ENCODE measurements around the gene PTCD3.

DNA sequence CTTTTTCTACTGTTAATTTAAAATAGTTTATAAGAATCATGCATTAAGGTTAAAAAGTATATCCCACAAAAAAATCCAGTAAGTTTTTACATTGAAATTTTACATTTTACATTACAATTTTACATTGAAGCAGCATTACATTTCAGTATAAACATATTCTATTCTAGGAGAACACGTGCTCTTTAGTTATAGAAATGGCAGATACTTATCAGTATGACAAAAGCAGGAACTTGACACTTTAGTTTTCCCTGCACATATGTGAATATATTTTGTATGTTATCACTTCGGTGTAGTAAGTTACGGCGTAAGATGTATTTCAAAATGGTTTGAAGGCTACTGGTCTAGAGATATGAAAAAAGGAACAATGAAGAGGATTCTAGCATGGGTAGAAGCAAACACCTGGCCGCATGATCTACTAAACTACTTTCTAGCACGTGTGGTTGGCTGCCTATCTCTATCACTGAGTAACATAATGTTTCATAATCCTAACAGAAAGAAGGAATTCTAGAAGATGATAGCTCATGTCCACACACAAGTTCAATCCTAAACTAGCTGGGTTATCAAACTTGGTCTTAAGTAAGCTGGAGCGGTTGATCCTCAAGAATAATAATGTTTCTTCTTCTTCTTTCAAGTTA lies 83.9 kb downstream of the PTCD3 start:
- TF ChIP-seq, protein P1, sequence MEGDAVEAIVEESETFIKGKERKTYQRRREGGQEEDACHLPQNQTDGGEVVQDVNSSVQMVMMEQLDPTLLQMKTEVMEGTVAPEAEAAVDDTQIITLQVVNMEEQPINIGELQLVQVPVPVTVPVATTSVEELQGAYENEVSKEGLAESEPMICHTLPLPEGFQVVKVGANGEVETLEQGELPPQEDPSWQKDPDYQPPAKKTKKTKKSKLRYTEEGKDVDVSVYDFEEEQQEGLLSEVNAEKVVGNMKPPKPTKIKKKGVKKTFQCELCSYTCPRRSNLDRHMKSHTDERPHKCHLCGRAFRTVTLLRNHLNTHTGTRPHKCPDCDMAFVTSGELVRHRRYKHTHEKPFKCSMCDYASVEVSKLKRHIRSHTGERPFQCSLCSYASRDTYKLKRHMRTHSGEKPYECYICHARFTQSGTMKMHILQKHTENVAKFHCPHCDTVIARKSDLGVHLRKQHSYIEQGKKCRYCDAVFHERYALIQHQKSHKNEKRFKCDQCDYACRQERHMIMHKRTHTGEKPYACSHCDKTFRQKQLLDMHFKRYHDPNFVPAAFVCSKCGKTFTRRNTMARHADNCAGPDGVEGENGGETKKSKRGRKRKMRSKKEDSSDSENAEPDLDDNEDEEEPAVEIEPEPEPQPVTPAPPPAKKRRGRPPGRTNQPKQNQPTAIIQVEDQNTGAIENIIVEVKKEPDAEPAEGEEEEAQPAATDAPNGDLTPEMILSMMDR (IDR thresholded peaks at IDR 0.05; ENCODE audit: poor library complexity, severe bottlenecking): no peak
- no peak for TF ChIP-seq EP300 (conservative IDR thresholded peaks at IDR 0.05; ENCODE audit: poor library complexity, severe bottlenecking)
- TF ChIP-seq, protein P2, sequence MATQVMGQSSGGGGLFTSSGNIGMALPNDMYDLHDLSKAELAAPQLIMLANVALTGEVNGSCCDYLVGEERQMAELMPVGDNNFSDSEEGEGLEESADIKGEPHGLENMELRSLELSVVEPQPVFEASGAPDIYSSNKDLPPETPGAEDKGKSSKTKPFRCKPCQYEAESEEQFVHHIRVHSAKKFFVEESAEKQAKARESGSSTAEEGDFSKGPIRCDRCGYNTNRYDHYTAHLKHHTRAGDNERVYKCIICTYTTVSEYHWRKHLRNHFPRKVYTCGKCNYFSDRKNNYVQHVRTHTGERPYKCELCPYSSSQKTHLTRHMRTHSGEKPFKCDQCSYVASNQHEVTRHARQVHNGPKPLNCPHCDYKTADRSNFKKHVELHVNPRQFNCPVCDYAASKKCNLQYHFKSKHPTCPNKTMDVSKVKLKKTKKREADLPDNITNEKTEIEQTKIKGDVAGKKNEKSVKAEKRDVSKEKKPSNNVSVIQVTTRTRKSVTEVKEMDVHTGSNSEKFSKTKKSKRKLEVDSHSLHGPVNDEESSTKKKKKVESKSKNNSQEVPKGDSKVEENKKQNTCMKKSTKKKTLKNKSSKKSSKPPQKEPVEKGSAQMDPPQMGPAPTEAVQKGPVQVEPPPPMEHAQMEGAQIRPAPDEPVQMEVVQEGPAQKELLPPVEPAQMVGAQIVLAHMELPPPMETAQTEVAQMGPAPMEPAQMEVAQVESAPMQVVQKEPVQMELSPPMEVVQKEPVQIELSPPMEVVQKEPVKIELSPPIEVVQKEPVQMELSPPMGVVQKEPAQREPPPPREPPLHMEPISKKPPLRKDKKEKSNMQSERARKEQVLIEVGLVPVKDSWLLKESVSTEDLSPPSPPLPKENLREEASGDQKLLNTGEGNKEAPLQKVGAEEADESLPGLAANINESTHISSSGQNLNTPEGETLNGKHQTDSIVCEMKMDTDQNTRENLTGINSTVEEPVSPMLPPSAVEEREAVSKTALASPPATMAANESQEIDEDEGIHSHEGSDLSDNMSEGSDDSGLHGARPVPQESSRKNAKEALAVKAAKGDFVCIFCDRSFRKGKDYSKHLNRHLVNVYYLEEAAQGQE (IDR thresholded peaks at IDR 0.05; ENCODE audit: borderline replicate concordance): no peak
- TF ChIP-seq RAD21 (conservative IDR thresholded peaks at IDR 0.05): no peak
- TF ChIP-seq POLR2AphosphoS5 (IDR thresholded peaks at IDR 0.05): no peak
